Rectal smooth muscle tissue (tissue), 1 donor: Measurements from ENCODE around the gene NBPF3.

Experiments
- H3K27ac ChIP-seq: one replicate; pipeline ENCODE4 v1.7.0; 2013; ENCODE audit warnings: low read depth, low read length, inconsistent platforms
- H3K27me3 ChIP-seq: one replicate; pipeline ENCODE4 v1.7.0; 2013; ENCODE audit warnings: low read length; ENCODE audit not compliant: control insufficient read depth, insufficient read depth
- H3K36me3 ChIP-seq: one replicate; pipeline ENCODE4 v1.7.0; 2013; ENCODE audit warnings: low read length; ENCODE audit not compliant: control insufficient read depth, insufficient read depth
- H3K4me1 ChIP-seq: one replicate; pipeline ENCODE4 v1.7.0; 2013; ENCODE audit warnings: low read length; ENCODE audit not compliant: control insufficient read depth, insufficient read depth
- H3K4me3 ChIP-seq: one replicate; pipeline ENCODE4 v1.7.0; 2013; ENCODE audit warnings: low read length
- H3K9ac ChIP-seq: one replicate; pipeline ENCODE4 v1.7.0; 2013; ENCODE audit warnings: low read length

NBPF3 gene

DNA sequence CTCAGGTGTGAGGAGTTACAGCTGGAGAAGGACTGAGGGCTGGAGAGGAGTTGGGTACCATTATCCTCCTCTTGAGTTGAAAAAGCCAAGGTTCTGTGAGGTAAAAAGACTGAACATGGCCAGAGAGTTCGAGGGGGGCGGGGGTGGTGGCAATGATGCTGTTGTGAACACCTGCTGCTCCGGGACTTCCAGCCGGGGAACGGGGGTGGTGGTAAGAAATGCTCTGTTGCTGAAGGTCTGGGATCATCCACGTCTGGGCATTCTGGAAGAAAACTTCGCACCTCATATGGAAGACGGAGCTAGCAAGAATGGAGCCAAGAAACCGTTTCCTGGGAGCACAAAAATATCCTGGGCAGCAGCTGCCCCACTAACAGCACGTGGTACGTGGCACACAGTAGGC, 49.2 kb downstream of the NBPF3 start:
- Histone ChIP-seq H3K27me3 (no peaks in the 10 kb centered on the region), H3K27ac (no peak overlapping the region), H3K4me1 (no peaks in the 10 kb centered on the region)

DNA sequence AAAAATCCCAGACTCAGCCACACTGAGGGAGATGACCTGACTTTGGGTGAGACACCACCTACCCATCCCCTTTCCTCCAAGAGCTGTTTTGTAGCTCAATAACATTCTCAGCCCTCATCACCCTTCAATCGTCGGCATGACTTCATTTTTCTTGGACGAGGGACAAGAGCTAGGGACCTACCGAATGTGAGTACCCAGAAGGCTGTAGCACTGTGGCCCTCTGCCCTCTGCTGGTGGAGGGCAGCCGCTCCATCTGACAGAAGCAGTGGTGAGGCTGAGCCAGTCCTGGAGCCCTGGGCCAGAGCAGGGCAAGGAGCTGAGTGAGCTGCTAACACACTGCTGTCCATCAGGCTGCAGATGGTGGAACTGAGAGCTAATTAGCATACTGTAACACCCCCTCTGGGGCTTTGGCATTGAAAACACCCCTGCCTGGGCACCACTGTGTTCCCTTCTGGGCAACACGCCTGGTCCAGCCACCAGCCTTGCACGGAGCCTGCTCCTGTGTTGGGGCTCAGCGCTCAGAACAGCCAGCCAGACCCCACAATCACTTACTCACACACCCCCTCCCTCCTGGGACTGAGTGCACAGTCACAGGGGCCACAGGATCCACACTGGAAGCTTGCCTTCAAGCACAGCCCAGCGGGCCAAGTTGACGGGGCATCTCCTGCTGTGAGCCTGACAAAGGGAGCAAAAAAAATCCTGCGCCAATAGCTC, 51.0 kb downstream of the NBPF3 start:
- Histone ChIP-seq H3K27ac (no peak overlapping the region), H3K4me1 (no peaks in the 10 kb centered on the region)

More for the DNA sequence above, 49.2 kb downstream of the NBPF3 start:
- Histone ChIP-seq H3K36me3 (no peaks in the 10 kb centered on the region), H3K9ac (no peak overlapping the region), H3K4me3 (no peak overlapping the region)

DNA sequence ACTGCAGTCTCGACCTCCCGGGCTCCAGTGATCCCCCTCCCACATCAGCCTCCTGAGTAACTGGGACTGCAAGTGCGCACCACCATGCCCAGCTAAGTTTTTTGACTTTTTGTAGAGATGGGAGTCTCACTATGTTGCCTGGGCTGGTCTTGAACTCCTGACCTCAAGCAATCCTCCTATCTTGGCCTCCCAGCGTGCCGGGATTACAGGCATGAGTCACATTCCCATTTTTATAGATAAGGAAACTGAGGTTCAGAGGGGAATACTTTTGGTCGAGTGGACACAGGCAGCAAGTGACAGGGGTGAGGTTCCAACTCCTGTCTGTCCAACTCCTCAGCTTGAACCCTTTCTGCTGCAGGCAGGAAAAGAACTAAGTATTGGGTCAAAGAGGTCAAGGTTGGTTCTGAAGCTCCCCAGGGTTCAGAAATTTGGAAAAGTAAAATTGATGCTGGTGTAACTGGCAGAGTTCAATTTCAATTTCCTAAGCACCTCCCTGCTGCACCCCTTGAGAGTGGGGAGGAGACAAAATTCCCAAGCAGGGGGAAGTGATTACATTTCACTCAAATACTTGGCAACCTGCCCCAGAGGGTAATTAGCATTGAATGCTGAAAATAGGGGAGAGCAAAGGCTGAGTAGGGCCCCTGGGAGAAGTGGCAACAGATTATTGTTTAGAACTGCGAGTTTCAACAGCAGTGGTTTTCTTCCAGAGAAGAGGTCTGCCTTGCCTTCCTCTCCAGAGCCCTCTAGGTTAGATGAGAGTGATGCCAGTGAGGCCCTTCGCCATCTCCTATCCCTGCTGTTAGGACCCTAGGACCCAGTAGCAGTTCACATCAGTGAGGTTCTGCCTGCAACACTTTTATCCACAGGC, 51.8 kb downstream of the NBPF3 start:
- no peaks in the 10 kb centered on the region for H3K36me3 ChIP-seq
- H3K4me3 ChIP-seq: no peak overlapping the region
- H3K27ac ChIP-seq: no peak overlapping the region
- H3K9ac ChIP-seq: no peak overlapping the region
- no peaks in the 10 kb centered on the region for H3K27me3 ChIP-seq
- H3K4me1 ChIP-seq: no peaks in the 10 kb centered on the region

More for the DNA sequence above, 51.0 kb downstream of the NBPF3 start:
- Histone ChIP-seq H3K9ac (no peak overlapping the region), H3K27me3 (no peaks in the 10 kb centered on the region), H3K36me3 (no peaks in the 10 kb centered on the region), H3K4me3 (no peak overlapping the region)

DNA sequence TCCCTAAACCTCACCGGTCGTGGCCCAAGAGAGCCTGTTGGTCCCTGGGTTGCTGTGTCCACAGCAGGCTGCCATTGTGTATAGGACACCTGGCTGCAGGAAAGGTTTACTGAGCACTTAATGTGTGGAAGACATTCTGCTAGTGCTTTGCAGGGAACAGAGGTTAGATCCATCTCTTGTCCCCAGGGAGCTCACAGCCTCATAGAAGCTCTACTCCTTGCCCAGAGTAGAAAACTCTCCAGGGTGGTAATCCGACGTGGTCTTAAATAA, 52.4 kb downstream of the NBPF3 start:
- Histone ChIP-seq H3K9ac (no peak overlapping the region), H3K4me3 (no peak overlapping the region), H3K27me3 (no peaks in the 10 kb centered on the region), H3K36me3 (no peaks in the 10 kb centered on the region), H3K4me1 (no peaks in the 10 kb centered on the region), H3K27ac (no peak overlapping the region)

DNA sequence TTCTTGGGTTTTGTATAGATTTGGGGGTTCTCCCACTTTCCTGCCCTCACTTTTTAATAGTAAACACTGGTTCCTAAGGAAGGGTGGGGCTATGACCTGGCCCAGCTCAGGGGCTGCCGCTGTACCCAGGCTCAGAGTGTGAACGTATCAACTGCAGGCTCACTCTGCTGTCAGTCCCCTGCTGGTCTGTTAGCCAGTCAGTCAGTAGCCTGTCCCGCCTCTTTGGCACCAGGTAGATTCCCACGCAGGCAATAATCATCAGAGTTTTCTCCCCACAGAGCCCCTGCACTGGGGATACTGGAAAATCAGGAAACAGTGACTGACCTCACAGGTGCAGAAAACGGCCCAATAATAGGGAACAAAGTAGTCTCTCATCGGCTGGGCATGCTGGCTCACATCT, 54.3 kb downstream of the NBPF3 start:
- H3K27ac ChIP-seq: no peak overlapping the region
- no peaks in the 10 kb centered on the region for H3K27me3 ChIP-seq
- H3K4me3 ChIP-seq: no peak overlapping the region
- no peaks in the 10 kb centered on the region for H3K36me3 ChIP-seq
- no peaks in the 10 kb centered on the region for H3K4me1 ChIP-seq
- H3K9ac ChIP-seq: no peak overlapping the region

DNA sequence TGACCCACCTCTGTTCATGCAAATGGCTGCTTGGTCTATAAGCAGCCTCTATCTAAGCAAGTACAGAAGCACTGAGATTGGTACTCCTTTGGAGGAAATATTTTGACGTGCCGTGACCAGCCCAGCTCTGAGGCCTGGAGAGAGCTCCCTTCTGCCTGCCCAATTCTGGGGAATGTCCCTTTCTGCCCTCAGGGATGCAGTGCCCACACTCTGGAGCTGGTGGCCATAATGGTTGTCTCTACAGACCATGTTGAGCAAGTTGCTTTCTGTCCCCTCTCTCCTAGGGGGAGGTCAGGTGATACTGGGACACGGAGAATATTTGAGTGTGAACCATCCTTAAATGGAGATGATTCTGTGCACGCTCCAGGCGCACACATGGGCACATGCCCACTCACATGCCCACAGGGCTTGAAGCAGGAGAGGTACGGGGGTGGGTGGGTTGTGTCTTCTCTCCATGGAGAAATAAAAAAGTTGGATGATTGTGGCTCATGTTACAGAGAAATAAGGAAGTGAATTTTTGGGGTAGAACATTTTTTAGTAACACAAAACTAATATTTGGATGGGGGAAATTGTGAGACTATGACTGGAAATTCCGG, 55.4 kb downstream of the NBPF3 start:
- Histone ChIP-seq H3K4me3 (no peak overlapping the region), H3K36me3 (no peaks in the 10 kb centered on the region), H3K4me1 (no peaks in the 10 kb centered on the region), H3K27me3 (no peaks in the 10 kb centered on the region), H3K9ac (no peak overlapping the region), H3K27ac (no peak overlapping the region)

DNA sequence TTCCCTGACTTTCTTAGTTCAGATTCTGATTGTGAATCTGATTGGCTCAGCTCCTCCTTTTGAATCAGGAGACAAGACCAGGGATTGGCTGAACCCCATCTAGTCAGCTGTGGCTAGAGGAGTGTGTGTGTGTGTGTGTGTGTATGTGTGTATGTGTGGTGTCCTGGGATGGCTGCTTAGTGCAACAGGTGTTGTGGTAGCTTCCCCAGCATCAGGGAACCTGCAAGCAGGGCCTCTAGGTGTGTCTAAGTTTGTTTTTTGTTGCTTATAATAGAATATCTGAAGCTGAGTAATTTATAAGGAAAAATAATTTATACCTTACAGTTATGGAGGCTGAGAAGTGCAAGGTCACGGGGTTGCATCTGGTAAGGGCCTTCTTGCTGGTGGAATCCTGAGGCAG, 56.1 kb downstream of the NBPF3 start:
- H3K4me1 ChIP-seq: no peaks in the 10 kb centered on the region
- no peak overlapping the region for H3K4me3 ChIP-seq
- H3K27ac ChIP-seq: no peak overlapping the region
- no peaks in the 10 kb centered on the region for H3K27me3 ChIP-seq
- H3K9ac ChIP-seq: no peak overlapping the region
- no peaks in the 10 kb centered on the region for H3K36me3 ChIP-seq

DNA sequence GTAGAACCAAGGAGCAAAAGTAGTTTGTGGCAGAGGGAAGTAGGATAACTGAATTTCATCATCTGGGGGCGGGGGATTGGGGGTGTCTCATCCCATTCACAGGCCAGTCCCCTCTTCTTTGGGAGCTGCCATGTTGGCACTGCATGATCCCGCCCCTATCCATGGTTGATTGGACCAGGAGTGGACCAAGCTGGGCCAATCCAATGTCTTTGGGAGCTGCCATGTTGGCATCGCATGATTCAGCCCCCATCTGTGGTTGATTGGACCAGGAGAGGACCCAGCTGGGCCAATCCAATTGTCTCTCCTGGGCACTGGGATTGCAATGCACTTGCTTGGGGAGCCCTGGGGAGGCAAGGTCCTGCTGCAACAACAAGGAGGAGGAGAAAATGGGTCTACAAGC, 56.9 kb downstream of the NBPF3 start:
- Histone ChIP-seq H3K36me3 (no peaks in the 10 kb centered on the region), H3K27me3 (no peaks in the 10 kb centered on the region), H3K9ac (no peak overlapping the region), H3K27ac (no peak overlapping the region), H3K4me1 (no peaks in the 10 kb centered on the region), H3K4me3 (no peak overlapping the region)

DNA sequence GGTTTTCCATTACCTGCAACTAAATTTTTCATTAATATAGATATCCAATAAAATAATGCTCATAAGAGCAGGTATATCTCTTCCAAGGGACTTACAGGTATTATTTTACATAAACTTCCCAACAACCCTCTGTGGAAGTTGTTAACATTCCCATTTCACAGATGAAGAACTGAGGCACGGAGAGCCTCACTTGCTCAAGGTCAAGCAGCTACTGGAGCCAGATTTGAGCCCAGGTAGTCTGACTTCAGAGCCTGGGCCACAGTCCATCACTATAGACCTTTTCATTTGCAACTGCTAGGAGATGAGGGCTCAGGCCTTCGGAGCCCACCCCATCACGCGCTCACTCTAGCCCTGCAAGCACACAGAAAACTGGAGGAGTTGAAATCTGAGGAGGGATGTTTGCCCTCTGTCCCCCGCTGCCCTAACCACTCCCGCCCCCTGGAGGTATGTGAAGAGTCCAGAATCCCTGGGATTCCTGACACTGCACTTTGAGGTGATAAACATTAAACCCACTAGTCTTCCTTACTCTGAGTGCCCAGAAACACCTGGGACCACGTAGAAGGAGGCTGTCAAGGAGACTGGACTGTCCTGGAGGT, 57.6 kb downstream of the NBPF3 start:
- Histone ChIP-seq H3K9ac (no peak overlapping the region), H3K4me3 (no peak overlapping the region), H3K36me3 (no peaks in the 10 kb centered on the region), H3K27ac (no peak overlapping the region), H3K27me3 (no peaks in the 10 kb centered on the region), H3K4me1 (no peaks in the 10 kb centered on the region)

DNA sequence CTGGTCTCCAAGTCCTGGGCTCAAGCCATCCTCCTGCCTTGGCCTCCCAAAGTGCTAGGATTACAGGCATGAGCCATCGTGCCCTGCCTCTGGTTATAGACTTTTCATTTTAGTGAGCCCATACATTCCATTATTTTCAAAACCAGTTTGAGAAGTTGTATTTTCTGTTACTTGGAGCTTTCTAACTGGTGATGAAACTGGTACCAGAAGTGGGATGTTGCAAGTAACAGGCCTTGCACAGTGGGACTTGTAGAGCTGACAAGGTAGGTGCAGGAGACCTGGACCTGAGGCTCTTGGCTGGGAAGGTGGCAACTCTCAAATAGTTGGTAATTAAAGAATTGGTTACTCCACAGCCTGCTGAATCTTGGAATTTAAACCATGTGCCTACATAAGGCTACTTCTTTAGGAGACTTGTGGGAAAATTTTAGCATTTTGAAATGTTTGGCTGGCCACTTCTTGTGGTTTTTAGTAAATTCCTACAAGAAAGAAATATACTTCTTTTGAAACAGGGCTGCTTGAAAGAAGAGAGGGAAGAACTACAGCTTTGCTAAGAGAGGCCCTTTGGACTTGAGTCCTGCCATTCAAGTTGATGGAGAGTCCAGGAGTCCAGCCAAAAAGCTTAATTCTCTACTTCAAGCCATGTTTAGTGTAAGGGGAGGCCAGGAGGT, 59.5 kb downstream of the NBPF3 start:
- no peaks in the 10 kb centered on the region for H3K27me3 ChIP-seq
- no peak overlapping the region for H3K9ac ChIP-seq
- no peaks in the 10 kb centered on the region for H3K4me1 ChIP-seq

DNA sequence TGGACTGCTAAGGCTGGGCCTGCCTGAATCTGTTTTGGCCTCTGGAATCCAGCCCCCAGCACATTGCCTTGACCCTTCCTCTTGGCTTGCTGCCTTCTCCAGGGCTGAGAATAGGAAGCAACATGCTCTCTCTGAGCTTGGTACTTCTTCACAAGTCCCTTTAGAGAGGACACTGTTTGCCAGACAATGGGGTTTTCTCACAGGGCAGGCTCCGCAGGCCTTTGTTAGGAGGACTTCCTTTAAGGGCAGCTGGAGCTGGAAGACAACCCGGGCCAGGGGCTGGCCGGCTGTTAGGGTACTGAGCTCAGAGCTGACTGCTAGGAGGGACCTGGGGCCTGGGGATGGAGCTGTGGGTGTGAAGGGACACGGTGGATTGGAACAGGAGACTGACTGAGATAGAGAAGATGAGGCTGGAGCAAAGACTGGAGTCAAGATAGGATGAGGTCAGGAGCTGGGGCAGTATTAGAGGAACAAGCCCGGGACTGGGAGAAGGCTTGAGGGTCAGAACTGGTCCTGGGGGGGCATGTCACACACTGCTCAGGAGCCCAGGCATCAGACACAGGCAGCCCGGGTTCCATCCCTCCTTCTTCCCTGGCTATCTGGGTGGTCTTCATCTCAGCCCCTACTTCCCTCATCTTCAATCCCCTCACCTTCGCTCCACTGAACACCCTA, 63.9 kb downstream of the NBPF3 start:
- no peak overlapping the region for H3K9ac ChIP-seq
- H3K4me3 ChIP-seq: no peak overlapping the region
- H3K27me3 ChIP-seq: peaks cover 8% of the 10 kb centered on the region
- no peak overlapping the region for H3K27ac ChIP-seq
- H3K36me3 ChIP-seq: no peaks in the 10 kb centered on the region
- H3K4me1 ChIP-seq: peaks cover 1% of the 10 kb centered on the region

More for the DNA sequence above, 59.5 kb downstream of the NBPF3 start:
- H3K4me3 ChIP-seq: no peak overlapping the region
- no peak overlapping the region for H3K27ac ChIP-seq
- no peaks in the 10 kb centered on the region for H3K36me3 ChIP-seq

DNA sequence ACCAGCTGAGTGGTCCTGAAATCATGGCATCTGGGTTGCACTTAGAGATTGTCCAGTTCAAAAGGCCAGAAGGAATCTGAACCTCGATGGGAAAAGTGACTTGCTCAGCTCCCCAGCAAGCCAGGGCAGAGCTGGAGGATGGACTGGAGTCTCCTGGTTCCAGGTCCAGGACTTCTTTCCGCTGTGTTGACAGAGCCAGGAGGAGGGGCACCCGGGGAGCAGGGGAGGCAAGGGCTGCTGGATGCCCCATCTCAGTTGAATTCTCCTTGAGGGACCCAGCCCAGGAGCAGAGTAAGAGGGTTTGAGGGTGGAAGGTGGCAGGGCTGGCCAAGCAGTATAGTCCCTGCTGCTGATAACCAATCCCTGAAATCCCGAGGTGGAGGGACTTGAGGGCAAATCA, 66.9 kb downstream of the NBPF3 start:
- Histone ChIP-seq H3K27ac (no peak overlapping the region), H3K36me3 (no peaks in the 10 kb centered on the region), H3K27me3 (peaks cover 13% of the 10 kb centered on the region), H3K4me1 (peaks cover 4% of the 10 kb centered on the region), H3K4me3 (no peak overlapping the region), H3K9ac (no peak overlapping the region)
